Measurements from ENCODE around the gene TSC22D3. TPM values are rescaled to one million over a fixed set of nuclear protein-coding genes. Genes with fewer than 3 reads are reported as not detected.

Gene TSC22D3
- polyA plus RNA-seq, 1 of the 3 experiments (the other 2 are of a cell fraction) = 9.2 TPM

GRCh38 chrX:107804427-107804826 is 28.8 kb upstream of the TSC22D3 start (continued):
- TF ChIP-seq RXRA (IDR thresholded peaks at IDR 0.05; ENCODE audit: borderline replicate concordance, low read depth) (no peak), CHD2 (IDR thresholded peaks at IDR 0.05; ENCODE audit: low read length, partially characterized antibody) (no peak), POLR2AphosphoS5 (IDR thresholded peaks at IDR 0.05; ENCODE audit: low read depth, low read length) (no peak), ELF1 (IDR thresholded peaks at IDR 0.05) (no peak)

- Histone ChIP-seq H3K4me3 (ENCODE audit: low read depth in 2 of 2, low read length in 1 of 2) (no peak overlapping the region), H3K4me2 (no peak overlapping the region), H4K20me1 (ENCODE audit: insufficient read depth) (no peaks in the 10 kb centered on the region), H2AFZ (ENCODE audit: low read depth) (no peak overlapping the region), H3K27me3 (ENCODE audit: insufficient read depth) (no peaks in the 10 kb centered on the region; the same call in 1 of the 2 replicates), H3F3A (replicated peaks; ENCODE audit: insufficient read depth) (no peaks in the 10 kb centered on the region), H3K9me3 (no peaks in the 10 kb centered on the region), H3K9ac (no peak overlapping the region), H3K27ac (ENCODE audit: low read depth in 2 of 2, low read length in 1 of 2) (no peak overlapping the region), H3K4me1 (ENCODE audit: control insufficient read depth in 1 of 2, insufficient read depth in 2 of 2, low read depth in 1 of 2, low read length in 1 of 2) (no peaks in the 10 kb centered on the region), H3K36me3 (replicated peaks in 1 of 2; ENCODE audit: control insufficient read depth in 1 of 2, insufficient read depth in 2 of 2, low read length in 1 of 2) (no peaks in the 10 kb centered on the region), H3K9me2 (no peaks in the 10 kb centered on the region), H3K79me2 (ENCODE audit: insufficient read depth) (no peaks in the 10 kb centered on the region)
- TF ChIP-seq ZBTB33 (IDR thresholded peaks at IDR 0.05; ENCODE audit: borderline replicate concordance, low read depth) = no peak
- TF ChIP-seq, protein P1, sequence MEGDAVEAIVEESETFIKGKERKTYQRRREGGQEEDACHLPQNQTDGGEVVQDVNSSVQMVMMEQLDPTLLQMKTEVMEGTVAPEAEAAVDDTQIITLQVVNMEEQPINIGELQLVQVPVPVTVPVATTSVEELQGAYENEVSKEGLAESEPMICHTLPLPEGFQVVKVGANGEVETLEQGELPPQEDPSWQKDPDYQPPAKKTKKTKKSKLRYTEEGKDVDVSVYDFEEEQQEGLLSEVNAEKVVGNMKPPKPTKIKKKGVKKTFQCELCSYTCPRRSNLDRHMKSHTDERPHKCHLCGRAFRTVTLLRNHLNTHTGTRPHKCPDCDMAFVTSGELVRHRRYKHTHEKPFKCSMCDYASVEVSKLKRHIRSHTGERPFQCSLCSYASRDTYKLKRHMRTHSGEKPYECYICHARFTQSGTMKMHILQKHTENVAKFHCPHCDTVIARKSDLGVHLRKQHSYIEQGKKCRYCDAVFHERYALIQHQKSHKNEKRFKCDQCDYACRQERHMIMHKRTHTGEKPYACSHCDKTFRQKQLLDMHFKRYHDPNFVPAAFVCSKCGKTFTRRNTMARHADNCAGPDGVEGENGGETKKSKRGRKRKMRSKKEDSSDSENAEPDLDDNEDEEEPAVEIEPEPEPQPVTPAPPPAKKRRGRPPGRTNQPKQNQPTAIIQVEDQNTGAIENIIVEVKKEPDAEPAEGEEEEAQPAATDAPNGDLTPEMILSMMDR (IDR thresholded peaks at IDR 0.05) = no peak
- no peak for TF ChIP-seq USF1 (IDR thresholded peaks at IDR 0.05; ENCODE audit: borderline replicate concordance, low read depth)
- no peak for TF ChIP-seq RXRA (IDR thresholded peaks at IDR 0.05; ENCODE audit: borderline replicate concordance, low read depth)
- TF ChIP-seq TAF1 (IDR thresholded peaks at IDR 0.05; ENCODE audit: borderline replicate concordance, low read depth, low read length) = no peak
- no peak for TF ChIP-seq SIN3A (IDR thresholded peaks at IDR 0.05; ENCODE audit: borderline replicate concordance, low read depth, low read length)
- TF ChIP-seq, protein P2, sequence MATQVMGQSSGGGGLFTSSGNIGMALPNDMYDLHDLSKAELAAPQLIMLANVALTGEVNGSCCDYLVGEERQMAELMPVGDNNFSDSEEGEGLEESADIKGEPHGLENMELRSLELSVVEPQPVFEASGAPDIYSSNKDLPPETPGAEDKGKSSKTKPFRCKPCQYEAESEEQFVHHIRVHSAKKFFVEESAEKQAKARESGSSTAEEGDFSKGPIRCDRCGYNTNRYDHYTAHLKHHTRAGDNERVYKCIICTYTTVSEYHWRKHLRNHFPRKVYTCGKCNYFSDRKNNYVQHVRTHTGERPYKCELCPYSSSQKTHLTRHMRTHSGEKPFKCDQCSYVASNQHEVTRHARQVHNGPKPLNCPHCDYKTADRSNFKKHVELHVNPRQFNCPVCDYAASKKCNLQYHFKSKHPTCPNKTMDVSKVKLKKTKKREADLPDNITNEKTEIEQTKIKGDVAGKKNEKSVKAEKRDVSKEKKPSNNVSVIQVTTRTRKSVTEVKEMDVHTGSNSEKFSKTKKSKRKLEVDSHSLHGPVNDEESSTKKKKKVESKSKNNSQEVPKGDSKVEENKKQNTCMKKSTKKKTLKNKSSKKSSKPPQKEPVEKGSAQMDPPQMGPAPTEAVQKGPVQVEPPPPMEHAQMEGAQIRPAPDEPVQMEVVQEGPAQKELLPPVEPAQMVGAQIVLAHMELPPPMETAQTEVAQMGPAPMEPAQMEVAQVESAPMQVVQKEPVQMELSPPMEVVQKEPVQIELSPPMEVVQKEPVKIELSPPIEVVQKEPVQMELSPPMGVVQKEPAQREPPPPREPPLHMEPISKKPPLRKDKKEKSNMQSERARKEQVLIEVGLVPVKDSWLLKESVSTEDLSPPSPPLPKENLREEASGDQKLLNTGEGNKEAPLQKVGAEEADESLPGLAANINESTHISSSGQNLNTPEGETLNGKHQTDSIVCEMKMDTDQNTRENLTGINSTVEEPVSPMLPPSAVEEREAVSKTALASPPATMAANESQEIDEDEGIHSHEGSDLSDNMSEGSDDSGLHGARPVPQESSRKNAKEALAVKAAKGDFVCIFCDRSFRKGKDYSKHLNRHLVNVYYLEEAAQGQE (IDR thresholded peaks at IDR 0.05; ENCODE audit: low read depth, low read length) = no peak
- TF ChIP-seq CHD2 (IDR thresholded peaks at IDR 0.05; ENCODE audit: low read length, partially characterized antibody) = no peak
- TF ChIP-seq MXI1 (IDR thresholded peaks at IDR 0.05; ENCODE audit: low read depth, low read length) = no peak
- TF ChIP-seq JUND (IDR thresholded peaks at IDR 0.05) = no peak
- TF ChIP-seq GABPA (IDR thresholded peaks at IDR 0.05; ENCODE audit: low read depth) = no peak
- TF ChIP-seq FOXJ3 (CRISPR knock-in tag; IDR thresholded peaks at IDR 0.05) = no peak
- TF ChIP-seq TCF12 (IDR thresholded peaks at IDR 0.05) = no peak
- TF ChIP-seq, protein P3, sequence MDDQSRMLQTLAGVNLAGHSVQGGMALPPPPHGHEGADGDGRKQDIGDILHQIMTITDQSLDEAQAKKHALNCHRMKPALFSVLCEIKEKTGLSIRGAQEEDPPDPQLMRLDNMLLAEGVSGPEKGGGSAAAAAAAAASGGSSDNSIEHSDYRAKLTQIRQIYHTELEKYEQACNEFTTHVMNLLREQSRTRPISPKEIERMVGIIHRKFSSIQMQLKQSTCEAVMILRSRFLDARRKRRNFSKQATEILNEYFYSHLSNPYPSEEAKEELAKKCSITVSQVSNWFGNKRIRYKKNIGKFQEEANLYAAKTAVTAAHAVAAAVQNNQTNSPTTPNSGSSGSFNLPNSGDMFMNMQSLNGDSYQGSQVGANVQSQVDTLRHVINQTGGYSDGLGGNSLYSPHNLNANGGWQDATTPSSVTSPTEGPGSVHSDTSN (IDR thresholded peaks at IDR 0.05) = no peak
- ChIA-PET POLR2A (no interaction called here), CTCF (no interaction called here)
- DNase-seq = no peak
- 0% methylated on average over 1 of the region's 1 CpG for WGBS (ENCODE audit: low lambda C conversion rate)
Measured at GRCh38 chrX:107787827-107788226, 12.2 kb upstream of the TSC22D3 start.

All from SK-N-SH (cell line).